HL-60 (cell line): ENCODE data around the gene SPATS2.
A peak's percentile ranks its signal among the peaks of the same experiment; 100 is the strongest.

Experiments used
- DNase-seq, 2 experiments: peaks; one replicate each; pipeline ENCODE4 v3.0.0-alpha.2; 2010 to 2020; ENCODE audit warnings: low read depth in 1 of 2, low spot score in 1 of 2
- H3K27ac ChIP-seq: fragments of 250-450 bp; sonication (Bioruptor Pico); replicated peaks from 2 replicates; pipeline ENCODE4 v1.5.1; 2020; ENCODE audit warnings: mild to moderate bottlenecking, moderate library complexity
- H3K27me3 ChIP-seq: fragments of 250-450 bp; sonication (Bioruptor Pico); 2 replicates; pipeline ENCODE4 v1.5.1; 2021; ENCODE audit warnings: mild to moderate bottlenecking, moderate library complexity; ENCODE audit not compliant: insufficient read depth, poor library complexity, severe bottlenecking
- H3K4me3 ChIP-seq: replicated peaks from 2 replicates; pipeline ENCODE4 v1.5.1; 2011; ENCODE audit warnings: mild to moderate bottlenecking, control low read depth, low read length; ENCODE audit not compliant: insufficient read depth
- GABPA ChIP-seq: IDR thresholded peaks from 2 replicates; pipeline ENCODE4 v1.6.1; 2012; ENCODE audit warnings: low read depth
- POLR2AphosphoS5 ChIP-seq: IDR thresholded peaks from 2 replicates; pipeline ENCODE4 v1.6.1; 2012; ENCODE audit warnings: low read depth
- SPI1 ChIP-seq: IDR thresholded peaks from 2 replicates; pipeline ENCODE4 v1.6.1; 2012; ENCODE audit warnings: low read depth, mild to moderate bottlenecking, borderline replicate concordance
- TF ChIP-seq, protein P1 (sequence below): IDR thresholded peaks from one replicate; pipeline ENCODE4 v1.5.1; 2011; ENCODE audit warnings: low read length, control low read depth, inconsistent platforms; ENCODE audit not compliant: insufficient read depth
- TF ChIP-seq, protein P2 (sequence below): IDR thresholded peaks from 2 replicates; pipeline ENCODE4 v1.6.1; 2012; ENCODE audit warnings: low read depth; ENCODE audit not compliant: insufficient replicate concordance

Gene SPATS2

DNA sequence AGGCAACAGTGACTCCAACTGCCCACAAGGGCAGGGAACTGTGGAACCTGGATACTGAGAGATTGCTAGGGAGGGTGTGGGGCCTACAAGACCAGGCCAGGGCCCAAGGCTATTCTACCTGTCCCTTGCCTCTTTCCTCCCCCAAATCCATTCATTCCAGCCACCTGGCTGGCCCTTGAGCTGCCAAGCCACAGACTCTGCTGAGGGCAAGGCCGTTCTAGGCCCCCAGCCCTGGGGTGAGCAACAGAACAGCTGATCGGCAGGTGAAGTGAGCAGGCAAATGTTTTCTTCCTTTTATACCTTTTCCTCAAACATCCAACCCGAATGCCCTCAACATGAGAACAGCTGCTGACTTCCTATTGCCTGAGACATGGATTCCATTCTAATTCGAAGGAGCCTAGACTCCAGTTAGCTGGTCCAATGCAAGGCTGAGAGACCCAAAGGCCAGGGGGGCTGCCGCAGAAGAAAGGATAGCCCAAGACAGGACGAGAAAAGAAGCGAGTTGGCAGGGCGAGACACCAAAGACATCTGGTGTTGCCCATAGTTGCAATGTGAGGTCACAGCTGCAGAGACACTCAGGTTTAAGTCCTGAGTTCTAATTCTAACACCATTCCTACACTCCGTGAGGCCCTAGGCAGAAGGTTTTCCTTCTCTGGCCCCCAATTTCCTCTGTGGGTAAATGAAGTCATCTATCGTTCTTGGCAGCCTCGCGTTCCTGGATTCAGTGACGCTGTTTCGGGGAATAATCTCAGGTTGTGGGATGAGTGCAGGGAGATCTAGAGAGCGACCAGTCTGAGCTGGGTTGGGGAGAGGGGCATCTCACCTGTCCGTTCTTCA is 31.9 kb upstream of the SPATS2 start:
- DNase-seq, result no peak
- Histone ChIP-seq H3K27me3 (peaks cover 41% of the 10 kb centered on the region), H3K27ac (no peak overlapping the region), H3K4me3 (no peak overlapping the region)
- TF ChIP-seq GABPA (no peak), SPI1 (no peak), POLR2AphosphoS5 (no peak)
- TF ChIP-seq, protein P1, sequence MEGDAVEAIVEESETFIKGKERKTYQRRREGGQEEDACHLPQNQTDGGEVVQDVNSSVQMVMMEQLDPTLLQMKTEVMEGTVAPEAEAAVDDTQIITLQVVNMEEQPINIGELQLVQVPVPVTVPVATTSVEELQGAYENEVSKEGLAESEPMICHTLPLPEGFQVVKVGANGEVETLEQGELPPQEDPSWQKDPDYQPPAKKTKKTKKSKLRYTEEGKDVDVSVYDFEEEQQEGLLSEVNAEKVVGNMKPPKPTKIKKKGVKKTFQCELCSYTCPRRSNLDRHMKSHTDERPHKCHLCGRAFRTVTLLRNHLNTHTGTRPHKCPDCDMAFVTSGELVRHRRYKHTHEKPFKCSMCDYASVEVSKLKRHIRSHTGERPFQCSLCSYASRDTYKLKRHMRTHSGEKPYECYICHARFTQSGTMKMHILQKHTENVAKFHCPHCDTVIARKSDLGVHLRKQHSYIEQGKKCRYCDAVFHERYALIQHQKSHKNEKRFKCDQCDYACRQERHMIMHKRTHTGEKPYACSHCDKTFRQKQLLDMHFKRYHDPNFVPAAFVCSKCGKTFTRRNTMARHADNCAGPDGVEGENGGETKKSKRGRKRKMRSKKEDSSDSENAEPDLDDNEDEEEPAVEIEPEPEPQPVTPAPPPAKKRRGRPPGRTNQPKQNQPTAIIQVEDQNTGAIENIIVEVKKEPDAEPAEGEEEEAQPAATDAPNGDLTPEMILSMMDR, result no peak
- TF ChIP-seq, protein P2, sequence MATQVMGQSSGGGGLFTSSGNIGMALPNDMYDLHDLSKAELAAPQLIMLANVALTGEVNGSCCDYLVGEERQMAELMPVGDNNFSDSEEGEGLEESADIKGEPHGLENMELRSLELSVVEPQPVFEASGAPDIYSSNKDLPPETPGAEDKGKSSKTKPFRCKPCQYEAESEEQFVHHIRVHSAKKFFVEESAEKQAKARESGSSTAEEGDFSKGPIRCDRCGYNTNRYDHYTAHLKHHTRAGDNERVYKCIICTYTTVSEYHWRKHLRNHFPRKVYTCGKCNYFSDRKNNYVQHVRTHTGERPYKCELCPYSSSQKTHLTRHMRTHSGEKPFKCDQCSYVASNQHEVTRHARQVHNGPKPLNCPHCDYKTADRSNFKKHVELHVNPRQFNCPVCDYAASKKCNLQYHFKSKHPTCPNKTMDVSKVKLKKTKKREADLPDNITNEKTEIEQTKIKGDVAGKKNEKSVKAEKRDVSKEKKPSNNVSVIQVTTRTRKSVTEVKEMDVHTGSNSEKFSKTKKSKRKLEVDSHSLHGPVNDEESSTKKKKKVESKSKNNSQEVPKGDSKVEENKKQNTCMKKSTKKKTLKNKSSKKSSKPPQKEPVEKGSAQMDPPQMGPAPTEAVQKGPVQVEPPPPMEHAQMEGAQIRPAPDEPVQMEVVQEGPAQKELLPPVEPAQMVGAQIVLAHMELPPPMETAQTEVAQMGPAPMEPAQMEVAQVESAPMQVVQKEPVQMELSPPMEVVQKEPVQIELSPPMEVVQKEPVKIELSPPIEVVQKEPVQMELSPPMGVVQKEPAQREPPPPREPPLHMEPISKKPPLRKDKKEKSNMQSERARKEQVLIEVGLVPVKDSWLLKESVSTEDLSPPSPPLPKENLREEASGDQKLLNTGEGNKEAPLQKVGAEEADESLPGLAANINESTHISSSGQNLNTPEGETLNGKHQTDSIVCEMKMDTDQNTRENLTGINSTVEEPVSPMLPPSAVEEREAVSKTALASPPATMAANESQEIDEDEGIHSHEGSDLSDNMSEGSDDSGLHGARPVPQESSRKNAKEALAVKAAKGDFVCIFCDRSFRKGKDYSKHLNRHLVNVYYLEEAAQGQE, result no peak

DNA sequence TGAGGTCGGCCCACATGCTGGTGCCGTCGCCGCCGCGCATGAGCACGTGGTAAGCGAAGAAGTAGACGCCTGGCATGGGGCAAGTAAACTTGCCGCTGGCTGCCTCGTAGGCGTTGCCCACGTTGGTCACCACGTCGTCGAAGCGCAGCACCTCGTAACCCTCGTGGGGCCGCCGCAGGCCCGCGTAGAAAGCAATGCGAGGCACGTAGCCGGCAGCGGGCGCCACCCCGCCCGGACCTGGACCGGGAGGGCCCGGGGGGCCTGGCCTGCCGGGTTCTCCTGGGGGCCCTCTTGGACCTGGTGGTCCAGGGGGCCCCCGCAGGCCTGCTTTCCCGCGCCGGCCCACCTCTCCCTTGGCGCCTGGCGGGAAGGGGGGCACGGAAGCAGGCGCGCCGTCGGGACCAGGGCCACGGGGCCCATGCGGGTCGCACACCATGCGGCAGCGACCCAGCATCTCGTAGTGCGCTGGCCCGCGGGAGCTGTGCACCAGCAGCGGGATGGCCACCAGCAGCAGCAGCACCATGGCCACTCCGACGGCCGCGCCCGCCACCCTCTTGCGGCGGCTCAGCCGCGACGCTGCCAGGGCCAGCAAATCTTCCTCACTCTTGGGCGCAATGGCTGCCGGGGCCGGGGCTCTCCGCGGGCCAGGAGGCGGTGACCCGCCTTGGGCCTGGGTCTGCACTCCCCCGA is 31.2 kb upstream of the SPATS2 start:
- Histone ChIP-seq H3K4me3 (no peak overlapping the region), H3K27ac (no peak overlapping the region), H3K27me3 (peaks cover 48% of the 10 kb centered on the region)
- DNase-seq, result no peak
- no peak for TF ChIP-seq SPI1
- TF ChIP-seq GABPA, result no peak
- no peak for TF ChIP-seq POLR2AphosphoS5
- TF ChIP-seq, protein P1, result no peak
- TF ChIP-seq, protein P2, result no peak

DNA sequence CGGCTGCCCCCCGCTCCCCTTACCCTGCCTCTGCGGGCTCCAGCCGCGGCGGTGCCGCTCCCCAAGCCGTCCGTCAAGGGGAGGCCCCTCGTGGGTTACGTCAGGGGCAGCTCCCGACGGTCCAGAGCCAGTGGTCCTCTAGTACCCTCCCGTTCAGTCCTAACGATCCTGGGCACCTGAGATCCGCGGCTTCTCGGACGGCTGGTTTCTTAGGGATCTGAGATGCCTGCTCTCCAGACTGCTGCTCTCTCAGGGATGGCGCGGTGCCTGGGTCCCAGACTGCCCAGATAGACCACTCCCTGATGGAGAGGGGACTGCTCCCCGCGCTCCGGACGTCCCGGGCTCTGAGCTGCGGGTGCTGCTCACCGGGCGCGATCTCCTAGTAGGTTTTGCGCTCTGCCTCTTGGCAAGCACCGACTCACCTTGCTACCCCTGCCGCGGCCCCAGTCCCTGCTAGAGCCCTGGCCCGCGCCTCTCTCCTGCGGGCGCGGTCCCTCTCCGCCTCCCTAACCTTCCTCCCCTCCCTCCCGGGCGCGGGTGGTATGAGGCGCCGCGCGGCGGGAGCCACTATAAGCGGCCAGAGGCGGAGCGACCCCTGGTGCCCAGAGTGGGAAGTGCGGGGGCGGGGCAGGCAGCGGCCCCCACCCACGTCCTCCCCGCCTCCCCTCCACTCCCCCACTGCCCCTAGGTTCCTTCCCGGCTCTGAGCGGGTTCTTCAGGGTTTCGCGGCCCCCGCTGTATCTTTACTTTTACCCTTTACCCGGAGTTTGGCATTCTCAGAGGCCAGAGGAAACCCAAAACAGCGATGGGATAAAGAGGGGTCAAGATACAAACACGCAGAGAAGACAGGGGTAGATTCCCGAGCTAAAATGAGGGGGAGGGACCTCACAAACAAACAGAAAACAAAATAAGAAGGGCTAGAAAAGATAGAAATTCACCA is 30.3 kb upstream of the SPATS2 start, which contains the start of gene C1QL4:
Gene C1QL4 (minus strand): TSS at position 544 of the 940 bp plus-strand sequence. CDS start 711 bp downstream, outside the sequence.
- no peak for TF ChIP-seq POLR2AphosphoS5
- TF ChIP-seq, protein P1, result peak; percentile 63
- peak within 1 kb of the TSS; percentile 44 for H3K4me3 ChIP-seq
- peaks cover 57% of the 10 kb centered on the region for H3K27me3 ChIP-seq
- DNase-seq, result peak; percentile 43 to 75
- no peak within 1 kb of the TSS for H3K27ac ChIP-seq
